ENCODE data around the gene ATAD2B. TPM values are rescaled to one million over a fixed set of nuclear protein-coding genes. Genes with fewer than 3 reads are reported as not detected.

Gene ATAD2B
- total RNA-seq, 4 donors from 2014 or later = 41.9 to 71.0 (median 53.1) TPM

DNA sequence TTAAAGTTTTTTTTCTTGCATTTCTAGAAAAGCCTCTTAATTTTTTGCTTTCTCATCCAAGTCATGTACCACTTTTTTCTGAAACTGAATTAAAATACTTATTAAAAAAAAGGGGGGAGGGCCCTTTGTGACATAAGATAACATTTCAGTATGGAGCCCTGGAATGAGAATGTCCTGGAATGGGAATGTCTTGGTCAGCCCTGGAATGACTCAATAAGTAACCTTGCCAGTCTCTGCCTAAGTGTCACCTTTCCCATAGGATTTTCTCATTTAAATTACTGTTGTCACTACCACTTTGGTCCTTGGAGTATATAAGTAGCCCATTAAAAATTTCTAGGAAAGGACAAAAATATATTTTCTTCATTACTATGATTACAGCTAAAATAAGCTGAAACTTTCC lies 18.1 kb upstream of the ATAD2B start:
- Histone ChIP-seq H3K4me3 (no peak overlapping the region), H3K36me3 (no peaks in the 10 kb centered on the region), H3K9me3 (no peaks in the 10 kb centered on the region), H3K27me3 (no peaks in the 10 kb centered on the region), H3K27ac (no peak overlapping the region), H3K4me1 (peaks cover 0 to 22% (median 2%) of the 10 kb centered on the region in 4 donors)
- DNase-seq = no peak
- TF ChIP-seq POLR2A (IDR thresholded peaks at IDR 0.05) = no peak
- TF ChIP-seq, protein P1, sequence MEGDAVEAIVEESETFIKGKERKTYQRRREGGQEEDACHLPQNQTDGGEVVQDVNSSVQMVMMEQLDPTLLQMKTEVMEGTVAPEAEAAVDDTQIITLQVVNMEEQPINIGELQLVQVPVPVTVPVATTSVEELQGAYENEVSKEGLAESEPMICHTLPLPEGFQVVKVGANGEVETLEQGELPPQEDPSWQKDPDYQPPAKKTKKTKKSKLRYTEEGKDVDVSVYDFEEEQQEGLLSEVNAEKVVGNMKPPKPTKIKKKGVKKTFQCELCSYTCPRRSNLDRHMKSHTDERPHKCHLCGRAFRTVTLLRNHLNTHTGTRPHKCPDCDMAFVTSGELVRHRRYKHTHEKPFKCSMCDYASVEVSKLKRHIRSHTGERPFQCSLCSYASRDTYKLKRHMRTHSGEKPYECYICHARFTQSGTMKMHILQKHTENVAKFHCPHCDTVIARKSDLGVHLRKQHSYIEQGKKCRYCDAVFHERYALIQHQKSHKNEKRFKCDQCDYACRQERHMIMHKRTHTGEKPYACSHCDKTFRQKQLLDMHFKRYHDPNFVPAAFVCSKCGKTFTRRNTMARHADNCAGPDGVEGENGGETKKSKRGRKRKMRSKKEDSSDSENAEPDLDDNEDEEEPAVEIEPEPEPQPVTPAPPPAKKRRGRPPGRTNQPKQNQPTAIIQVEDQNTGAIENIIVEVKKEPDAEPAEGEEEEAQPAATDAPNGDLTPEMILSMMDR (IDR thresholded peaks at IDR 0.05) = no peak

DNA sequence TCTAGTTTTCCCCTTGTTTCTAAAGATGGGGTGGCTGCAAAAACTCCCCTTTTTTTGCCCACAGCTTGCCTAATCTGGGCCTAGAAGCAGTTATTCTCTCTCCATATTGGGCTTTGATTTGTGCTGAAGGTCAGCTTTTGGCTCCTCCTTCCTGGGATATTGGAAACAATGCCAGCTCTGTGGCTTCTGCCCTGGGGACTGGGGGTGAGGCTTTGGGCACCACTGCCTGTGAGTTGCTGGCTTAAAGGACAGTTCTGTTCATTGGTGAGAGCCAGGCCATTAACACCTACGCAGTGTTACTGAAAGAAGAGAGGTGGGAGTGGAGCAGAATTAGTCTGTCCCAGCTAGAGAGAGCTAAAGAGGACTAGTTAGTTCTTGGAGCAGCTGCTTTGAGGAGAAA lies 17.6 kb upstream of the ATAD2B start:
- DNase-seq = no peak
- no peaks in the 10 kb centered on the region for H3K27me3 ChIP-seq
- H3K4me1 ChIP-seq = peaks cover 0 to 23% (median 2%) of the 10 kb centered on the region in 4 donors
- no peaks in the 10 kb centered on the region for H3K36me3 ChIP-seq
- H3K9me3 ChIP-seq = no peaks in the 10 kb centered on the region
- TF ChIP-seq, protein P1 (IDR thresholded peaks at IDR 0.05) = no peak
- no peak for TF ChIP-seq POLR2A (IDR thresholded peaks at IDR 0.05)
- no peak overlapping the region for H3K27ac ChIP-seq
- H3K4me3 ChIP-seq = no peak overlapping the region

DNA sequence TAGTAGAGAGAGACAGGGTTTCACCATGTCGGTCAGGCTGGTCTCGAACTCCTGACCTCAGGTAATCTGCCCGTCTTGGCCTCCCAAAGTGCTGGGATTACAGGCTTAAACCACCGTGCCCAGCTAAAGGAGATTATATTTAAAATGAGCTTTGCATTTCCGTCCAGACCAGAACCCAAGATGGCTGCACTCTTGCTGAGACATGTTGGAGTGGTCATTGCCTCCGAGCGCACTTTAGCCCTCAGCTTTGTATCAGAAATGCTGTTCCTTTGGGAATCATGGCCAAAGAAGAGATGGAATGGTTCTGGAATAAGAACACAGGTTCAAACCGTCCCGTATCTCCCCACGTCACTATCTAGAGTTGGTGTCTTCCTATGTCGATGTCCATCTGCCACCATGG lies 16.7 kb upstream of the ATAD2B start:
- Histone ChIP-seq H3K4me1 (peaks cover 0 to 29% (median 2%) of the 10 kb centered on the region in 4 donors), H3K4me3 (no peak overlapping the region), H3K9me3 (no peaks in the 10 kb centered on the region), H3K27me3 (no peaks in the 10 kb centered on the region), H3K27ac (no peak overlapping the region), H3K36me3 (no peaks in the 10 kb centered on the region)
- TF ChIP-seq POLR2A (IDR thresholded peaks at IDR 0.05) = no peak
- TF ChIP-seq, protein P1 (IDR thresholded peaks at IDR 0.05) = no peak
- DNase-seq = no peak

DNA sequence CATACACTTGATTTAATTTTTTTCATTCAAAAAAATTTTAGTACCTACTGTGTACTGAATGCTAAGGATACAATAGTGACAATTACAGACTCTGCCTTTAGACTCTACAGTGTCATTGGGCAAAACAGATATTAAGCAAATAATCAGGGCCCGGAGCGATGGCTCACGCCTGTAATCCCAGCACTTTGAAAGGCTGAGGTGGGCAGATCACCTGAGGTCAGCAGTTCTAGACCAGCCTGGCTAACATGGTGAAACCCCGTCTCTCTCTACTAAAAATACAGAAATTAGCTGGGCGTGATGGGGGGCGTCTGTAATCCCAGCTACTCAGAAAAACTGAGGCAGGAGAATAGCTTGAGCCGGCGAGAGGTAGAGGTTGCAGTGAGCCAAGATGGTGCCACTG lies 14.7 kb upstream of the ATAD2B start:
- Histone ChIP-seq H3K9me3 (no peaks in the 10 kb centered on the region), H3K4me1 (peaks cover 0 to 29% (median 2%) of the 10 kb centered on the region in 4 donors), H3K36me3 (no peaks in the 10 kb centered on the region), H3K4me3 (peak overlapping the region in 2 of 4 donors; percentile 82 to 97), H3K27ac (no peak overlapping the region), H3K27me3 (no peaks in the 10 kb centered on the region)
- TF ChIP-seq, protein P1 (IDR thresholded peaks at IDR 0.05) = no peak
- TF ChIP-seq POLR2A (IDR thresholded peaks at IDR 0.05) = no peak
- no peak for DNase-seq

DNA sequence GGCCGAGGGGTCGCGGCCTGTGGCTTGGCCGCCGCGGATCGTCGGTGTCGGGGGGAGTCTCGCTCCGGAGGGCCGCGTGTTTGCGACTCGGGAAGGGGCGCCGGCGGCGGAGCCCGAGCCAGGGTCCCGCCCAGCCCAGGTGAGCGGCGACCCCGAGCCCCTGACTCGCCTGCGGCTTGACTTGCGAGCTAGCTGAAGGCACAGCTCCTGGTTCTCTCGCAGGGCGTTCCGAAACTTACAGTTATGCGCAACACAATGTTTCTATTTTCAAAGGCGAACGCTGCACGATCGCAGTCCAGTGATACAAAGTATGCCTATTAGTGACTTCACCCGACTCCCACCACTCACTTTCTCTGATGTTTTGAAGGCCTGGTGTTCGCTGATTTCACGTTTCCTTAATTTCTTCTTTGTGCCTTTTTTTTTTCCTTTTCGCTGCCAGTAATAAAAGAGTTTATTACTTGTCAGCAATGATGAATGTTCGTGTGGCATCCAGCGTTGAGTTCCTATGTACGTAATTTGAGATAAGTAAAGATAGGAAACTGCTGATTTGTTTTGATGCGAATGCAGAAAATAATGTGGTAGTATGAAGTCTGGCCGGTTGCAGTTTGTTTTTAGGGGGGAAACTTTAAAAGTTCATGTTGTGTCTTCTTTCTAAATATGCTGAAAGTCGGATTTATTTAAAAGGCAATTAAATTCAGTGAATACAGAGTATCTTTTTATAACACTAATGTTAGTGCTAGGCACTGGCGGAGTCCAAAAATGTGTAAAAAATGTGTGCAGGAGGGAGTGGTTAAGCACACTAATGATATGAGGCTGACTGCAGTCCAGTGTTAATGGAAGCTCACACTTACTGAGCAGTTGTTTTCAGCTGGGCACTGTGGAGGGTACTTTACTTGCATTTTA lies 14.0 kb upstream of the ATAD2B start:
- Histone ChIP-seq H3K36me3 (no peaks in the 10 kb centered on the region), H3K4me1 (peaks cover 0 to 29% (median 2%) of the 10 kb centered on the region in 4 donors), H3K4me3 (peak overlapping the region; percentile 73 to 97 (median 84)), H3K27me3 (no peaks in the 10 kb centered on the region), H3K9me3 (no peaks in the 10 kb centered on the region), H3K27ac (peak overlapping the region; percentile 86 to 98 (median 96))
- TF ChIP-seq, protein P1 (IDR thresholded peaks at IDR 0.05) = no peak
- TF ChIP-seq POLR2A (IDR thresholded peaks at IDR 0.05) = peak in 1 of 2 donors; percentile 14
- DNase-seq = peak in 2 of 3 donors; percentile 44 to 71
